Epithelial cell of esophagus (primary cell): Measurements from ENCODE around the gene BCAR3.
A peak's percentile ranks its signal among the peaks of the same experiment; 100 is the strongest.

Experiments
- DNase-seq: peaks from one replicate; pipeline ENCODE4 v3.0.0; 2010; ENCODE audit warnings: low read depth
- H3K4me3 ChIP-seq: 2 replicates; pipeline ENCODE4 v1.5.1; 2011; ENCODE audit warnings: mild to moderate bottlenecking, low read length, control low read depth
- TF ChIP-seq, protein P1 (sequence below): IDR thresholded peaks from 2 replicates; pipeline ENCODE4 v1.5.1; 2011; ENCODE audit warnings: low read depth, mild to moderate bottlenecking, low read length, control low read depth, inconsistent platforms; ENCODE audit not compliant: insufficient read depth; ENCODE audit errors: missing control alignments

Gene BCAR3

DNA sequence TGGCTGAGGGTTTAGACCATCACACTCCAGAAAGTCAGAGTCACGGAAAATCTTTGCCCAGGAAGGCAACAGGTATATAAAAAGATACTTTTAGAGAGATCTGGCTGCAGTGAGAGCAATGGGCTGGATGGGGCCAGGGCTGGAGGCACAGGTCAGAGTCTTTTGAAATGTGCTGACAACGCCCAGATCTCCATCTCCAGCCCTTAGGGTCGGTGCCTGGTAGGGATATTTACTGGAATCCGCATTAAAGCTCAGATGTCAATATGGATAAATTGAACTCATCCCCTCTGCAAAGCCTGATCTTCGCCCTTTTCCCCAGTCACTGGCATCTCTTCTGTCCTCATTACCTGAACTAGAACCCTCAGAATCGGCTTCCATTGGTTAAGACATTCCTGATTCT lies 82.2 kb downstream of the BCAR3 start:
- TF ChIP-seq, protein P1, sequence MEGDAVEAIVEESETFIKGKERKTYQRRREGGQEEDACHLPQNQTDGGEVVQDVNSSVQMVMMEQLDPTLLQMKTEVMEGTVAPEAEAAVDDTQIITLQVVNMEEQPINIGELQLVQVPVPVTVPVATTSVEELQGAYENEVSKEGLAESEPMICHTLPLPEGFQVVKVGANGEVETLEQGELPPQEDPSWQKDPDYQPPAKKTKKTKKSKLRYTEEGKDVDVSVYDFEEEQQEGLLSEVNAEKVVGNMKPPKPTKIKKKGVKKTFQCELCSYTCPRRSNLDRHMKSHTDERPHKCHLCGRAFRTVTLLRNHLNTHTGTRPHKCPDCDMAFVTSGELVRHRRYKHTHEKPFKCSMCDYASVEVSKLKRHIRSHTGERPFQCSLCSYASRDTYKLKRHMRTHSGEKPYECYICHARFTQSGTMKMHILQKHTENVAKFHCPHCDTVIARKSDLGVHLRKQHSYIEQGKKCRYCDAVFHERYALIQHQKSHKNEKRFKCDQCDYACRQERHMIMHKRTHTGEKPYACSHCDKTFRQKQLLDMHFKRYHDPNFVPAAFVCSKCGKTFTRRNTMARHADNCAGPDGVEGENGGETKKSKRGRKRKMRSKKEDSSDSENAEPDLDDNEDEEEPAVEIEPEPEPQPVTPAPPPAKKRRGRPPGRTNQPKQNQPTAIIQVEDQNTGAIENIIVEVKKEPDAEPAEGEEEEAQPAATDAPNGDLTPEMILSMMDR = no peak
- DNase-seq = no peak
- H3K4me3 ChIP-seq = no peak overlapping the region

DNA sequence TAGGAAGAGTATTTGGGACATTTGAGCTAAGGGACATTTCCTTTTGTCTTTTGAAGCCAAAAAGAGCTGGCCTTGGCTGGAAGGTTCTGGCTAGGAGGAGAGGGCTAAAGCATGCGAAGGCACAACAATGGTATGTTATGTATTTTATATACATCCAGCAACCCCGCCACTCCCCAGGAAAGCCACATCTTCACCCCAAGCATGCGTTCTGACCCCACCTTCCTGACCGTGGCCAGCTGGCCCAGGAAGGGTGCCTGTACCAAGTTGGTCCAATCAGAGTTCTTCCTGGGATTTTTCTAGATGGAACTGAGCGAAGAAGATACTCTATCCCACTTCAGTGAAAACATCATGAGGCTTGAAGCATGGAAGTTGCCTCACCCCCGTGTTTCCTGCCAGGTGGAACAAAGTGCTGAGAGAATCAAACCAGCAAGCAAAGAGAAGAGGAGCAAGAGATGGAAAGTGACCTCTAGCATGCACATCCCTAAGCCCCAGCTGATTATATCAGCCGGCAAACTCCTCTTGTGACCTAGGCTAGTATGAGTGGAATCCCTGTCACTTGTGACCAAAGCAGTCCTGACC lies 82.7 kb downstream of the BCAR3 start:
- H3K4me3 ChIP-seq = no peak overlapping the region
- TF ChIP-seq, protein P1 = no peak
- DNase-seq = no peak

DNA sequence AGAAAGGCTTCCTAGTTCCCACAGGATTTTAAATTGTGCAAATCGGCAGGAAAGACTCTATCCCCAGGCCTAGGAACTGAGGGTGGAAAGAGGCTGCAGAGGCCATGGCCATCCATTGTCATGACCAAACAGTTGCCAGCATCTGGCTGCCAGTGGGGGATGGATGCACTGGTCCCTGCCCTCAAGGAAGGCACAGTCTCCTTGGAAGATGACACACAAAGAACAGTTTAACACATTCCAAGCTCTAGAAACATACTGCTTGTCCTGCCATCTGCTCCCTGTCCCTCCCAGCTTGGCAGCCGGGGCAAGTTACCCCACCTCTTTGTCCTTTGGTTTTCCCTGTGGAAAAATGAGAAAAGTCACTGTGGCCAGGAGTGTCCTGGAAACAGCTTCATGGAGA lies 83.2 kb downstream of the BCAR3 start:
- DNase-seq = no peak
- H3K4me3 ChIP-seq = no peak overlapping the region
- TF ChIP-seq, protein P1 = no peak

DNA sequence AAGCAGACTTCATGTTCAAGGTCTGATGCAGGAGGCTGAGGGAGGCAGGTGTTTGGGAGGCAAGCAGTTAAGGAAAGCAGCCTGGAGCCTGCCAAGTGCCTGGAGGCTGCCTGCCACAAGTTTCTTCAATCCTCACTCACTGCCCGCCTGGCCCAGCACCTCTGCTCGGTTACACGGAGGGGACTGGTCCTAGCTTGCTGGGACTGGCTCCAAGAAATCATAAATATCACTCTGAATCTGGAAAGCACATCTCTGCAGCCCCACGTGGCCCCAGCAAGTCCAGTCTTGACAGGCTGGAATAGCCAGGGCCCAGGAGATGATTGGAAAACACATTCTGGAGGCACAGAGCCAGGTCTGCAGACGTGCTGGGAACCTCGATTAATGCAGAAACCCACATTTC lies 83.9 kb downstream of the BCAR3 start:
- TF ChIP-seq, protein P1 = no peak

DNA sequence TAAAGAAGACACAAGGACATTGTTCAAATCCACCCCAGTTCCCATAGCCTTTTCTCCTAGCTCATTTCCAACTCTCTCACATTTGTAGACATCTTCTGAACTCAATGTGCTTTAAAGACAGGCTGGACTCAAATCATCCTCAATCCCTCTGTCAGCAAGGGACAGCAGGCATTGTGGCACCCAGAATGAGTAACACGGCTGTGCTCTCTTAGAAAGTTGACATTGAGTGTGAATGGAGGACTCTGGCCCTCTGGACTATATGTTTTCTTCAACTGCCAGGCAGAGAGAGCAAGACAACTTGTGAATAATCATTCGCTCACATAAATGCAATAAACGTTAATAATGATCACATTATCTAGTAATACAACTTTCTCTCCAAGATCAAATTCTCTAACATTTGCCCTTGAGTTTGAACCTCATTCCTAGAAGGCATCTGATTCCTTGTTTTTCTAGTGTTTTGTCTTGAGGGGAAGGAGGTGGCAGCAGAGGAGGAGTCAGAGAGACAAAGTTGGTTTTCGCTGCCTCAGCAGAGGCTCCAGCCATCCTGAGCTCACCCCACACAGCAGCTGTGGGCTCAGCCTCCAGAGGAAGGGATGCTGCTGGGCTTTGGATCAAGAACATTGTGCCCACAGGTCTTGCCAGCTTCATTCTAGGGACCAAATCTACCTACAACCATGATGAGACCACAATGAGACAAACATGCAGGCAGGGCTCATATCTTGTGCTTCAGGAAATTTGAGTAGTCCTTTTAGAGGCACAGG lies 85.1 kb downstream of the BCAR3 start:
- H3K4me3 ChIP-seq = no peak overlapping the region
- no peak for DNase-seq
- TF ChIP-seq, protein P1 = no peak

More for the DNA sequence above, 83.9 kb downstream of the BCAR3 start:
- no peak overlapping the region for H3K4me3 ChIP-seq
- peak; percentile 89 for DNase-seq

DNA sequence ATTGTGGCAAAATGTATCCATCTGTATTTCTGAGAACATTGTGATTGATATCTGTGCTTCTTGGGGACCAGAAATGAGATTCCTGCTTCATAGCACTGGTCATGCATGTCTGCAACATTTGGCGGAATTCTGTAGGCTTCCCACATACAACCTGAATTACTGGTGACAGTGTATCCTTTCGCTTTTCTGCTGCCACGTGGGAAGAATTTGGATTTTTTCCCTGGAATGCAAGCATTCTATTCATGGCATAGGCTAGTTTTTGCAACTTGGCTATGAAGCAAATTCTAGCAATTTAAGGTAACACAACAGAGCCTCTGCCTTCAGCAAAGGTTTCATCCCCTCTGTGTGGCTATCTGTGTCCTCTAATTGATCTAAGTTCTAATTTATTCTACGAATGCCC lies 85.9 kb downstream of the BCAR3 start:
- DNase-seq = no peak
- TF ChIP-seq, protein P1 = no peak
- H3K4me3 ChIP-seq = no peak overlapping the region

DNA sequence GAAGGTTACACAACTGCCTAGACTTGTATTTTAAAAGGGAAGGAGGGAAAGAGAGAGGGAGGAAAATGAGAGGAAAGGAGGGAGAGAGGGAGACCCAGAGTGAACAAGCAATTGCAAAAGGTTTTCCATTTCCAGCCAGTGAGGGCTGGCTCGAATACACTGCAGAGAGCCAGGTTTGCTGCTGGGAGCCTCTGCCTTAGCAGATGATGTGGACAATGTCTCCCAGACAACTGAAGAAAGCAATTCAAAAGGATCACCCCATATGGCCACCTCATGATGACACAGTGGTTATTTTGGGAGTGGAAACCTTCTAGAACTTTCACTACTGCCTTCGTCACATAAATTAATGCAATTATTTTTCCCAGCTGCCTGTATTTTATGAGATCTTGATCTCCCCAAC lies 86.4 kb downstream of the BCAR3 start:
- TF ChIP-seq, protein P1 = no peak
- DNase-seq = peak; percentile 39
- H3K4me3 ChIP-seq = no peak overlapping the region
